SK-N-SH (cell line): Measurements from ENCODE around the gene GALNT14. TPM values are rescaled to one million over a fixed set of nuclear protein-coding genes. Genes with fewer than 3 reads are reported as not detected.

Source experiments
- CTCF ChIA-PET: fragments of 300-600, 350-600 bp; formaldehyde crosslinking; extraction: SDS; loops from one replicate; lab custom pipeline; 2021; lab: Yijun Ruan, JAX
- POLR2A ChIA-PET: fragments of 350-600 bp; sonication (Branson Sonifier 250); formaldehyde crosslinking; extraction: SDS; loops from one replicate; lab custom pipeline; 2020; ENCODE audit warnings: antibody characterized with exemption, inconsistent platforms; lab: Yijun Ruan, JAX
- DNase-seq: peaks from one replicate; pipeline ENCODE4 v3.0.0; 2012
- H2AFZ ChIP-seq: fragments of 200-600 bp; sonication (generic); 2 replicates; pipeline ENCODE4 v1.8.1; 2016; ENCODE audit warnings: antibody characterized with exemption, mild to moderate bottlenecking, low read depth
- H3F3A ChIP-seq: fragments of 200-600 bp; sonication (generic); replicated peaks from 2 replicates; pipeline ENCODE3; 2016; ENCODE audit warnings: antibody characterized with exemption, mild to moderate bottlenecking; ENCODE audit not compliant: insufficient read depth
- H3K27ac ChIP-seq, 2 experiments: fragments of 200-500 bp in 1 of 2; fragments of 200-600 bp in 1 of 2; sonication (Bioruptor generic) in 1 of 2; sonication (generic), shearing (Covaris generic) in 1 of 2; 2 replicates each; pipeline versions ENCODE4 v1.5.1 to v1.6.1; 2014 to 2016; ENCODE audit warnings: low read depth in 2 of 2, inconsistent platforms in 1 of 2, low read length in 1 of 2, mild to moderate bottlenecking in 1 of 2, mixed read lengths in 1 of 2
- H3K27me3 ChIP-seq: fragments of 200-600 bp; sonication (generic), shearing (Covaris generic); 2 replicates; pipeline ENCODE4 v1.6.1; 2016; ENCODE audit warnings: mixed run types; ENCODE audit not compliant: insufficient read depth
- H3K36me3 ChIP-seq, 2 experiments: fragments of 200-500 bp in 1 of 2; fragments of 200-600 bp in 1 of 2; sonication (Bioruptor generic) in 1 of 2; sonication (generic) in 1 of 2; replicated peaks in 1 of 2; 2 replicates each; pipeline versions ENCODE3 to v1.5.1; 2014 to 2016; ENCODE audit warnings: low read length in 1 of 2, mild to moderate bottlenecking in 1 of 2; ENCODE audit not compliant: insufficient read depth in 2 of 2, control insufficient read depth in 1 of 2
- H3K4me1 ChIP-seq, 2 experiments: fragments of 200-500 bp in 1 of 2; fragments of 200-600 bp in 1 of 2; sonication (Bioruptor generic) in 1 of 2; sonication (generic), shearing (Covaris generic) in 1 of 2; 2 replicates each; pipeline versions ENCODE4 v1.5.1 to v1.6.1; 2014 to 2016; ENCODE audit warnings: low read depth in 1 of 2, low read length in 1 of 2, mixed run types in 1 of 2; ENCODE audit not compliant: insufficient read depth in 2 of 2, control insufficient read depth in 1 of 2
- H3K4me2 ChIP-seq: fragments of 200-600 bp; sonication (generic), shearing (Covaris generic); 2 replicates; pipeline ENCODE4 v1.6.1; 2017; ENCODE audit warnings: mixed run types
- H3K4me3 ChIP-seq, 2 experiments: fragments of 200-500 bp in 1 of 2; fragments of 200-600 bp in 1 of 2; sonication (Bioruptor generic) in 1 of 2; sonication (generic), shearing (Covaris generic) in 1 of 2; 2 replicates each; pipeline versions ENCODE4 v1.5.1 to v1.8.1; 2014 to 2016; ENCODE audit warnings: low read depth in 2 of 2, inconsistent platforms in 1 of 2, low read length in 1 of 2, mild to moderate bottlenecking in 1 of 2, mixed read lengths in 1 of 2, moderate library complexity in 1 of 2
- H3K79me2 ChIP-seq: fragments of 200-600 bp; sonication (generic); 2 replicates; pipeline ENCODE4 v1.8.1; 2017; ENCODE audit warnings: mild to moderate bottlenecking; ENCODE audit not compliant: insufficient read depth
- H3K9ac ChIP-seq: fragments of 200-600 bp; sonication (generic); 2 replicates; pipeline ENCODE4 v1.6.1; 2017; ENCODE audit warnings: mixed run types
- H3K9me2 ChIP-seq: fragments of 200-600 bp; sonication (generic); 2 replicates; pipeline ENCODE4 v1.6.1; 2017; ENCODE audit warnings: mixed run types
- H3K9me3 ChIP-seq: fragments of 200-600 bp; sonication (generic); 2 replicates; pipeline ENCODE4 v1.6.1; 2017; ENCODE audit warnings: mixed run types, mild to moderate bottlenecking, moderate library complexity
- H4K20me1 ChIP-seq: fragments of 200-600 bp; sonication (generic); 2 replicates; pipeline ENCODE4 v1.6.1; 2017; ENCODE audit warnings: mild to moderate bottlenecking, mixed run types; ENCODE audit not compliant: insufficient read depth
- CHD2 ChIP-seq: fragments of 150-350 bp; IDR thresholded peaks from 2 replicates; pipeline ENCODE4 v1.6.1; 2018; ENCODE audit warnings: low read length; ENCODE audit not compliant: partially characterized antibody
- ELF1 ChIP-seq: IDR thresholded peaks from 2 replicates; pipeline ENCODE4 v1.4.0; 2012
- EZH2phosphoT487 ChIP-seq: fragments of 200-600 bp; sonication (generic); IDR thresholded peaks from 2 replicates; pipeline ENCODE4 v1.6.1; 2017; ENCODE audit warnings: low read depth, mixed run types, mild to moderate bottlenecking, antibody characterized with exemption, moderate library complexity, borderline replicate concordance
- FOSL2 ChIP-seq: IDR thresholded peaks from 2 replicates; pipeline ENCODE4 v1.4.0; 2012; ENCODE audit warnings: low read depth, mild to moderate bottlenecking, moderate library complexity, borderline replicate concordance
- FOXJ3 ChIP-seq: sonication (generic); formaldehyde crosslinking; IDR thresholded peaks from 2 replicates; pipeline ENCODE4 v1.5.1; 2020; ENCODE audit warnings: mild to moderate bottlenecking, missing genetic modification reagents
- FOXM1 ChIP-seq: IDR thresholded peaks from 2 replicates; pipeline ENCODE4 v1.4.0; 2012; ENCODE audit warnings: low read depth, mild to moderate bottlenecking
- GABPA ChIP-seq: IDR thresholded peaks from 2 replicates; pipeline ENCODE4 v1.4.0; 2012; ENCODE audit warnings: low read depth, mild to moderate bottlenecking
- GATA2 ChIP-seq: sonication (generic); formaldehyde crosslinking; IDR thresholded peaks from 2 replicates; pipeline ENCODE4 v1.5.0; 2020; ENCODE audit warnings: mild to moderate bottlenecking, missing genetic modification reagents
- MEF2A ChIP-seq: IDR thresholded peaks from 2 replicates; pipeline ENCODE4 v1.4.0; 2012; ENCODE audit warnings: low read depth, borderline replicate concordance
- MXI1 ChIP-seq: IDR thresholded peaks from 2 replicates; pipeline ENCODE4 v1.6.1; 2012; ENCODE audit warnings: mild to moderate bottlenecking, low read depth, low read length, improper control_type of control experiment
- NRF1 ChIP-seq: IDR thresholded peaks from 2 replicates; pipeline ENCODE4 v1.6.1; 2012; ENCODE audit warnings: low read depth, mild to moderate bottlenecking, low read length
- POLR2AphosphoS5 ChIP-seq: IDR thresholded peaks from 2 replicates; pipeline ENCODE4 v1.6.1; 2012; ENCODE audit warnings: low read depth, low read length
- RXRA ChIP-seq: IDR thresholded peaks from 2 replicates; pipeline ENCODE4 v1.4.0; 2012; ENCODE audit warnings: low read depth, mild to moderate bottlenecking, borderline replicate concordance
- SIN3A ChIP-seq: IDR thresholded peaks from 2 replicates; pipeline ENCODE4 v1.6.1; 2012; ENCODE audit warnings: low read depth, mild to moderate bottlenecking, low read length, moderate library complexity, borderline replicate concordance
- SMC3 ChIP-seq: IDR thresholded peaks from 2 replicates; pipeline ENCODE4 v1.6.1; 2012; ENCODE audit warnings: low read depth, low read length, improper control_type of control experiment
- TAF1 ChIP-seq: IDR thresholded peaks from 2 replicates; pipeline ENCODE4 v1.6.1; 2012; ENCODE audit warnings: low read depth, mild to moderate bottlenecking, low read length, moderate library complexity, borderline replicate concordance
- YY1 ChIP-seq: IDR thresholded peaks from 2 replicates; pipeline ENCODE4 v1.4.0; 2012; ENCODE audit warnings: low read depth, mild to moderate bottlenecking
- WGBS: methylation state at CpG from one replicate; pipeline ENCODE4 v1.1.6; 2017; ENCODE audit warnings: low lambda C conversion rate; 5-methylcytosine and 5-hydroxymethylcytosine counted together
- polyA plus RNA-seq, 3 experiments: library from polyadenylated mRNA; depleted of rRNA; stranded (reverse); fragments of >200 nt; gene quantifications; 2 replicates each; pipeline ENCODE4 v1.2.3, GENCODE V29; 2012
- TF ChIP-seq, protein P1 (sequence below): IDR thresholded peaks from 2 replicates; pipeline ENCODE4 v1.4.0; 2012; ENCODE audit warnings: low read depth
- TF ChIP-seq, protein P2 (sequence below): fragments of 200-600 bp; sonication (generic); IDR thresholded peaks from 2 replicates; pipeline ENCODE4 v1.6.1; 2017; ENCODE audit warnings: antibody characterized with exemption, mild to moderate bottlenecking, moderate library complexity
- TF ChIP-seq, protein P3 (sequence below): IDR thresholded peaks from 2 replicates; pipeline ENCODE4 v1.4.0; 2012; ENCODE audit warnings: low read depth, borderline replicate concordance
- TF ChIP-seq, protein P4 (sequence below): fragments of 150-350 bp; IDR thresholded peaks from 2 replicates; pipeline ENCODE4 v1.6.1; 2016; ENCODE audit warnings: mild to moderate bottlenecking, low read depth, low read length
- TF ChIP-seq, protein P5 (sequence below): fragments of 150-350 bp; IDR thresholded peaks from 2 replicates; pipeline ENCODE4 v1.6.1; 2017; ENCODE audit warnings: antibody characterized with exemption, low read length, low read depth, borderline replicate concordance

Gene GALNT14
- polyA plus RNA-seq, 1 of the 3 experiments (the other 2 are of a cell fraction), result 1.6 TPM

DNA sequence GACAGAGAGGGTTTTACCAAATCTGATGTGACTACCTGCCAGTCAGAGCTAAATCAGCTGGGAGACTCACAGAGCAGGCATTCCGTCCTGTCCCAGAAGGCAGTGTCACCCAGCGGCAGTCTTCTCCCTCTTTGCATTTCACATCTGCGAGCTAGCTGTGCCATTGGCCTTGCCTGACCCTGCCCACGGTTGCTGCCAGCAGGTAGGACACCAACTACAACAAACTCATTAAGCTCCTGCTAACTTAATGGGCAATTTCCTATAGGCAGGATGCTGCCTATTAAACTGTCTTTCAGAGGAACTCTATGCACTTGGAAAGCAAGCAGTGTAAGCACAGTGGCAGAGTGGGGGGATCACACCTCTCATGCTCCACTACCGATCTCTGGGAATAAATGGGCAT is 214.6 kb downstream of the GALNT14 start:
- no peaks in the 10 kb centered on the region for H4K20me1 ChIP-seq
- no peak overlapping the region for H3K4me3 ChIP-seq
- CTCF ChIA-PET, result interaction anchor here (1.4 to 2.7 kb wide), 6 partner anchors 9 to 246 kb away, joined by 4 to 10 read pairs (median 5); partner anchors contain the start of gene GALNT14
- no peak overlapping the region for H3K27ac ChIP-seq
- no peaks in the 10 kb centered on the region for H3K9me2 ChIP-seq
- no peak overlapping the region for H2AFZ ChIP-seq
- no peaks in the 10 kb centered on the region for H3K27me3 ChIP-seq
- POLR2A ChIA-PET, result no interaction called here
- no peaks in the 10 kb centered on the region for H3F3A ChIP-seq
- H3K79me2 ChIP-seq, result no peaks in the 10 kb centered on the region
- H3K9me3 ChIP-seq, result no peaks in the 10 kb centered on the region
- no peak overlapping the region for H3K4me2 ChIP-seq
- WGBS, result 52% methylated on average over 5 of the region's 5 CpGs
- no peaks in the 10 kb centered on the region for H3K36me3 ChIP-seq
- DNase-seq, result no peak
- TF ChIP-seq TAF1 (no peak), EZH2phosphoT487 (no peak), YY1 (no peak), GABPA (no peak), POLR2AphosphoS5 (no peak), NRF1 (no peak), GATA2 (CRISPR knock-in tag) (no peak), FOXM1 (no peak)
- TF ChIP-seq, protein P1, sequence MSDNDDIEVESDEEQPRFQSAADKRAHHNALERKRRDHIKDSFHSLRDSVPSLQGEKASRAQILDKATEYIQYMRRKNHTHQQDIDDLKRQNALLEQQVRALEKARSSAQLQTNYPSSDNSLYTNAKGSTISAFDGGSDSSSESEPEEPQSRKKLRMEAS, result no peak
- TF ChIP-seq, protein P2, sequence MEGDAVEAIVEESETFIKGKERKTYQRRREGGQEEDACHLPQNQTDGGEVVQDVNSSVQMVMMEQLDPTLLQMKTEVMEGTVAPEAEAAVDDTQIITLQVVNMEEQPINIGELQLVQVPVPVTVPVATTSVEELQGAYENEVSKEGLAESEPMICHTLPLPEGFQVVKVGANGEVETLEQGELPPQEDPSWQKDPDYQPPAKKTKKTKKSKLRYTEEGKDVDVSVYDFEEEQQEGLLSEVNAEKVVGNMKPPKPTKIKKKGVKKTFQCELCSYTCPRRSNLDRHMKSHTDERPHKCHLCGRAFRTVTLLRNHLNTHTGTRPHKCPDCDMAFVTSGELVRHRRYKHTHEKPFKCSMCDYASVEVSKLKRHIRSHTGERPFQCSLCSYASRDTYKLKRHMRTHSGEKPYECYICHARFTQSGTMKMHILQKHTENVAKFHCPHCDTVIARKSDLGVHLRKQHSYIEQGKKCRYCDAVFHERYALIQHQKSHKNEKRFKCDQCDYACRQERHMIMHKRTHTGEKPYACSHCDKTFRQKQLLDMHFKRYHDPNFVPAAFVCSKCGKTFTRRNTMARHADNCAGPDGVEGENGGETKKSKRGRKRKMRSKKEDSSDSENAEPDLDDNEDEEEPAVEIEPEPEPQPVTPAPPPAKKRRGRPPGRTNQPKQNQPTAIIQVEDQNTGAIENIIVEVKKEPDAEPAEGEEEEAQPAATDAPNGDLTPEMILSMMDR, result no peak
- H3K4me1 ChIP-seq, result peaks cover 0 to 7% of the 10 kb centered on the region in 2 experiments; a peak in 1 of 4 replicates
- H3K9ac ChIP-seq, result no peak overlapping the region

DNA sequence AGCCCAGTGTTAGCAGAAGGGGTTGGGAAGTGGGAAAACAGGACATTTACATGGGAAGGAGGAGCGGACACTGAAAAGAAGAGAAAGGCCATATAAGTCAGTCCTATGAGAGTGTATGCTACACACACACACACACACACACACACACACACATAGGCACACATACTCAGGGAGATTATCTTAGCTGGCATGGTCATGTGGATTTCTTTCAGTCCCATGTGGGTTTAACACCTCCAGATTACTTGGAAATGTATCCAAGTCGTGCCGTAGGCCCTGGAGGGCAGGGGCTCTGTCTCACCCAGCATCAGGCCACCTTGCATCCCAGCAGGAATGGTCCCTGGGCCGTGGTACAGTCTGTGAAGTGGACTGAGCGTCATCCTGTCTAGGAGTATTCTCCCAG is 217.7 kb downstream of the GALNT14 start:
- Histone ChIP-seq H3K9ac (no peak overlapping the region), H3K27ac (no peak overlapping the region), H3K27me3 (no peaks in the 10 kb centered on the region), H3F3A (no peaks in the 10 kb centered on the region), H3K4me2 (no peak overlapping the region), H3K4me1 (peaks cover 0 to 6% of the 10 kb centered on the region in 2 experiments; a peak in 1 of 4 replicates), H2AFZ (no peak overlapping the region), H4K20me1 (no peaks in the 10 kb centered on the region), H3K9me3 (no peaks in the 10 kb centered on the region), H3K36me3 (no peaks in the 10 kb centered on the region), H3K79me2 (no peaks in the 10 kb centered on the region), H3K4me3 (no peak overlapping the region), H3K9me2 (no peaks in the 10 kb centered on the region)
- WGBS, result 41% methylated on average over 3 of the region's 5 CpGs
- ChIA-PET CTCF (no interaction called here), POLR2A (no interaction called here)
- TF ChIP-seq GATA2 (CRISPR knock-in tag), result no peak
- TF ChIP-seq, protein P3, sequence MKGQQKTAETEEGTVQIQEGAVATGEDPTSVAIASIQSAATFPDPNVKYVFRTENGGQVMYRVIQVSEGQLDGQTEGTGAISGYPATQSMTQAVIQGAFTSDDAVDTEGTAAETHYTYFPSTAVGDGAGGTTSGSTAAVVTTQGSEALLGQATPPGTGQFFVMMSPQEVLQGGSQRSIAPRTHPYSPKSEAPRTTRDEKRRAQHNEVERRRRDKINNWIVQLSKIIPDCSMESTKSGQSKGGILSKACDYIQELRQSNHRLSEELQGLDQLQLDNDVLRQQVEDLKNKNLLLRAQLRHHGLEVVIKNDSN, result no peak
- TF ChIP-seq MXI1, result no peak
- no peak for TF ChIP-seq SMC3
- TF ChIP-seq, protein P2, result no peak
- no peak for TF ChIP-seq EZH2phosphoT487
- TF ChIP-seq, protein P4, sequence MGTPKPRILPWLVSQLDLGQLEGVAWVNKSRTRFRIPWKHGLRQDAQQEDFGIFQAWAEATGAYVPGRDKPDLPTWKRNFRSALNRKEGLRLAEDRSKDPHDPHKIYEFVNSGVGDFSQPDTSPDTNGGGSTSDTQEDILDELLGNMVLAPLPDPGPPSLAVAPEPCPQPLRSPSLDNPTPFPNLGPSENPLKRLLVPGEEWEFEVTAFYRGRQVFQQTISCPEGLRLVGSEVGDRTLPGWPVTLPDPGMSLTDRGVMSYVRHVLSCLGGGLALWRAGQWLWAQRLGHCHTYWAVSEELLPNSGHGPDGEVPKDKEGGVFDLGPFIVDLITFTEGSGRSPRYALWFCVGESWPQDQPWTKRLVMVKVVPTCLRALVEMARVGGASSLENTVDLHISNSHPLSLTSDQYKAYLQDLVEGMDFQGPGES, result no peak
- no peak for TF ChIP-seq RXRA
- TF ChIP-seq ELF1, result no peak
- no peak for TF ChIP-seq SIN3A
- TF ChIP-seq FOXJ3 (CRISPR knock-in tag), result no peak
- TF ChIP-seq, protein P5, sequence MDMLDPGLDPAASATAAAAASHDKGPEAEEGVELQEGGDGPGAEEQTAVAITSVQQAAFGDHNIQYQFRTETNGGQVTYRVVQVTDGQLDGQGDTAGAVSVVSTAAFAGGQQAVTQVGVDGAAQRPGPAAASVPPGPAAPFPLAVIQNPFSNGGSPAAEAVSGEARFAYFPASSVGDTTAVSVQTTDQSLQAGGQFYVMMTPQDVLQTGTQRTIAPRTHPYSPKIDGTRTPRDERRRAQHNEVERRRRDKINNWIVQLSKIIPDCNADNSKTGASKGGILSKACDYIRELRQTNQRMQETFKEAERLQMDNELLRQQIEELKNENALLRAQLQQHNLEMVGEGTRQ, result no peak
- no peak for TF ChIP-seq FOSL2
- no peak for TF ChIP-seq MEF2A
- TF ChIP-seq FOXM1, result no peak
- TF ChIP-seq CHD2, result no peak
- DNase-seq, result no peak
